AG04449 (cell line): ENCODE data around the gene GSG1.

Source experiments
- CTCF ChIA-PET: fragments of 350-600 bp; formaldehyde crosslinking; extraction: SDS; loops from one replicate; lab custom pipeline; 2021; ENCODE audit warnings: antibody characterized with exemption; lab: Yijun Ruan, JAX
- POLR2A ChIA-PET: fragments of 400-600, 350-600 bp; formaldehyde crosslinking; extraction: SDS; loops from one replicate; lab custom pipeline; 2020; ENCODE audit warnings: antibody characterized with exemption, inconsistent platforms; lab: Yijun Ruan, JAX
- DNase-seq: peaks from one replicate; pipeline ENCODE4 v3.0.0-alpha.2; 2010; ENCODE audit warnings: low read depth, low spot score
- H3K4me3 ChIP-seq: 2 replicates; pipeline ENCODE4 v1.5.1; 2011; ENCODE audit warnings: low read depth, mild to moderate bottlenecking, control low read depth, low read length
- TF ChIP-seq, protein P1 (sequence below): IDR thresholded peaks from one replicate; pipeline ENCODE4 v1.5.1; 2011; ENCODE audit warnings: mild to moderate bottlenecking, moderate library complexity, low read length, control low read depth, inconsistent platforms; ENCODE audit not compliant: insufficient read depth; ENCODE audit errors: missing control alignments

The GSG1 gene

DNA sequence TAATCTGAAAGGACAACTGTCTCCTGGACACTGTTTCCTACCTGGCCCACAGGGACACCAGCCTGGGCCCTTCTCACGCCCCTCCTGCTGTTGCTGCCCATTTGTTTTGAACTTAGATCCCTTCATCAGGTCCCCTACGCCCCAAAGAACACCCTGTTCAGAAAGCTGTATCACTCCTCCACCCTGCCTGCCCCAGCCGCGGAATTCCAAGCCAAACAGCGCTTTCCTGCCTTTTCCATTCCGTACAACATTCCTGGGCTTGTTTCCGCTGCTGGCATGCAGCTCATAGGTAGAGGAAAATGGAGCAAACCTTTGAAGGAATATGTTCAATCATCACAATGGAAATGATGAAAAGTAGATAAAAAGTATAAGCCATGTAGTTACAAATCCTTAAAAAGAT is 12.8 kb upstream of the GSG1 start:
- TF ChIP-seq, protein P1, sequence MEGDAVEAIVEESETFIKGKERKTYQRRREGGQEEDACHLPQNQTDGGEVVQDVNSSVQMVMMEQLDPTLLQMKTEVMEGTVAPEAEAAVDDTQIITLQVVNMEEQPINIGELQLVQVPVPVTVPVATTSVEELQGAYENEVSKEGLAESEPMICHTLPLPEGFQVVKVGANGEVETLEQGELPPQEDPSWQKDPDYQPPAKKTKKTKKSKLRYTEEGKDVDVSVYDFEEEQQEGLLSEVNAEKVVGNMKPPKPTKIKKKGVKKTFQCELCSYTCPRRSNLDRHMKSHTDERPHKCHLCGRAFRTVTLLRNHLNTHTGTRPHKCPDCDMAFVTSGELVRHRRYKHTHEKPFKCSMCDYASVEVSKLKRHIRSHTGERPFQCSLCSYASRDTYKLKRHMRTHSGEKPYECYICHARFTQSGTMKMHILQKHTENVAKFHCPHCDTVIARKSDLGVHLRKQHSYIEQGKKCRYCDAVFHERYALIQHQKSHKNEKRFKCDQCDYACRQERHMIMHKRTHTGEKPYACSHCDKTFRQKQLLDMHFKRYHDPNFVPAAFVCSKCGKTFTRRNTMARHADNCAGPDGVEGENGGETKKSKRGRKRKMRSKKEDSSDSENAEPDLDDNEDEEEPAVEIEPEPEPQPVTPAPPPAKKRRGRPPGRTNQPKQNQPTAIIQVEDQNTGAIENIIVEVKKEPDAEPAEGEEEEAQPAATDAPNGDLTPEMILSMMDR = no peak
- H3K4me3 ChIP-seq = no peak overlapping the region
- no peak for DNase-seq
- CTCF ChIA-PET = interaction anchor here (1.1 to 2.6 kb wide), 5 partner anchors 10 to 96 kb away, joined by 3 to 11 read pairs (median 4); no protein-coding TSS in a partner anchor
- POLR2A ChIA-PET = interaction anchor here (0.7 to 1.1 kb wide), 2 partner anchors 14 to 389 kb away, joined by 3 to 4 read pairs; no protein-coding TSS in a partner anchor

DNA sequence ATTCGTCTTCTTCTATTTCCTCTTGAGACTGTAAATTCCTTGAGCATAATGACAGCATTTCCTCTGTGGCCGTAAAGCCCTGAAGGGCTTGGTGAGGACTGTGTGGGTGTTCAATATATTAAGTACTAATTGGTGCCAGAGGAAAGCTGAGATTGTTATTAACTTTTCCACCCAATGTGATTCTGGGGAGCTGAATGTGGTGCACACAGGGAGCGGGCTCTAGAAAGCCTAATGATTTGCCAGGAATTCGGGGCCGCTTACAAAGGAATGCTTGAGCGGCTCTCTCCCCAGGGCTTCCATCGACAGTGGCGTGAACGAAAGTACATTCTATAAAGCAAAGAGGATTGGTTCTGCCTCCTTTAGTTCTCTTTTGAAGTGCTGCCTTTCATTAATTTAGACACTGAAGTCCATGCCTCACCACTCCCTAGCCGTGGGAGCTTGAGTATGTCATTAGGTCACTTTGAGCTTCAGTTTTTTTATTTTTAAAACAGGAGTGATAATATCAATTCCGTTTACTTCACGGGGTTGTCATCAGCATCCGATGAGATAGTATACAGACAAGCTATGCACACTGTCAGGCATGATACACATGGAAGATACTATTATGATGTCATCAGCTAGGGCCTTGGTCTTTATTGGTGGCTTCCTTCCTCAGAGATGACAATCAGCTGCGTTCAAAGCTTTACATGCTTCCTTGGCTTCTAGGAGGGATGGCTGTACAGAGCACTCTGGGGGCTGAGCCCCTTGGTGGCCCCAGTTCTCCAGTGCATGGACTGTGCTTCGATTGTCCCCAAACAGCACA is 11.0 kb upstream of the GSG1 start:
- TF ChIP-seq, protein P1 = no peak
- CTCF ChIA-PET = interaction anchor here (0.6 to 1.8 kb wide), 6 partner anchors 9 to 131 kb away, joined by 3 to 6 read pairs (median 4); no protein-coding TSS in a partner anchor
- POLR2A ChIA-PET = no interaction called here
- no peak overlapping the region for H3K4me3 ChIP-seq
- DNase-seq = no peak

DNA sequence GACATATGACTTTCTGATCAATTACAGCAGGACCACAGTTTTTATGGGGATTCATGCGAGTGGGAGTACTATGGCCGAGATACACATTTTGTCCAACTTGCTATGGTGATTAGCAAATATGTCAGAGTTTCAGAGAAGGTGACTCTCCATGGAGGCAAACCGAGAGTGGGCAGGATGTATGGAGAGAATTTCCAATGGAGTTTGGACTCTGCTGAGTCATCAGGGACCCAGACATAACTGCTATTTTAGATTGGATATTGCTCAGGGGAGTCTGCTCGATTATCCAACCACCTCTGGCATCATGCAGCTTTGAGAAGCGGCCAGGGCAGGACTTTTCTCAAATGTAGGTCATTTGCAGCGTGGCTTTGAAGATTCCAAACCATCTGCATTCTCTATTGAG is 9.5 kb upstream of the GSG1 start:
- ChIA-PET POLR2A (no interaction called here), CTCF (interaction anchor here (1.7 to 1.8 kb wide), 2 partner anchors 10 to 99 kb away, joined by 5 to 6 read pairs; no protein-coding TSS in a partner anchor)
- DNase-seq = no peak
- H3K4me3 ChIP-seq = no peak overlapping the region
- TF ChIP-seq, protein P1 = no peak

DNA sequence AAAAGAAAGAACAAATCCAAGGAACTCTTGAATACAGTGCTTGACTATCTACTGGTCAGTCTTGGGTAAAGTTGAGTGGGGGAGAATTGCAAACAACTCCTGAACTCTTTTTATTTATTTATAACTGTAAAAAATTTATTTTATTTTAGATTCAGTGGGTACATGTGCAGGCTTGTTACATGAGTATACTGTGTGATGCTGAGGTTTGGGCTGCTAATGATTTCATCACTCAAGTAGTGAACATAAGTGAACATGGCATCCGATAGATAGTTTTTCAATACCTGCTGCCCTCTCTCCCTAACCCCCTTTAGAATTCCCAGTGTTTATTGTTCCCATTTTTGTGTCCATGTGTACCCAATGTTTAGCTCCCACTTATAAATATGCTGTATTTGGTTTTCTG is 3.2 kb upstream of the GSG1 start:
- TF ChIP-seq, protein P1 = no peak
- H3K4me3 ChIP-seq = no peak overlapping the region
- POLR2A ChIA-PET = no interaction called here
- no peak for DNase-seq
- CTCF ChIA-PET = no interaction called here

DNA sequence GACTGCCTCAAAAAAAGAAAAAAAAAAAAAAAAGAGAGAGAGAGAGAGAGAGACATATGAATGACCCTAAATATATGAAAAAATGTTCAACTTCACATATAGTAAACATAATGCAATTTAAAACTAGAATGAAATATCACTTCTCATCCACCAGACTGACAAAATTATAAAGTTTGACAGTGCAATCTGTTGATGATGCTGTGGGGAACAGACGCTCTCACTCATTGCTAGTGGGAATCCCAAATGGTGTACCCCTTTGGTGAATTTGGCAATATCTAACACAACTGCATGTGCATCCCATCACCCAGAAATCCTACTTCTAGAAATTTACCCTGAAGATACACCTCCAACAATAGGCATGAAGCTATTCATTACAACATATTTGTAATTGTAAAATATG is 2.3 kb upstream of the GSG1 start:
- no peak overlapping the region for H3K4me3 ChIP-seq
- POLR2A ChIA-PET = no interaction called here
- DNase-seq = no peak
- CTCF ChIA-PET = interaction anchor here (1.8 kb wide), 1 partner anchor 105 kb away, joined by 4 read pairs; no protein-coding TSS in a partner anchor
- TF ChIP-seq, protein P1 = no peak

DNA sequence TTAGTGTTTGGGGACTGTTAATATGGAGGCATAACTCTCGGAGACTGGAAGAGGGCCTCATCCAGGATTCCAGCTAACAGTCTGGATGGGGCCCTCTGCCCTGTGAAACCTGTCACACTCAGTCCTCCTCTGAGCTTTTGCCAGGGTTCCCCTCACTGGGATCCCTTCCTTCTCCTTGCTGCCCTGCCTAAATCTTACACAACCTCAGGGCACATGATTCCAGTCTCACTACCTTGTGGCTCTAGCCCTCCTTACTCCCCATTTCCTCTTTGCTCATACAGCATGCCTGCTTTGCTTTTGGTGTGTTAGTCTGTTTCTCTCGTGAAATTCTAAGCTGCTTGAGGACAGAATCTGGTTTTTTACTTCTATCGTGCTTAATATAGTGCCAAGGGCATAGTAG is 942 bp upstream of the GSG1 start:
- DNase-seq = no peak
- TF ChIP-seq, protein P1 = no peak
- ChIA-PET POLR2A (no interaction called here), CTCF (interaction anchor here (0.9 kb wide), 1 partner anchor 31 kb away, joined by 4 read pairs; no protein-coding TSS in a partner anchor)
- no peak overlapping the region for H3K4me3 ChIP-seq
